ENCODE data around the gene OSGIN1.

- TF ChIP-seq CTCF (IDR thresholded peaks at IDR 0.05) (no peak), POLR2A (IDR thresholded peaks at IDR 0.05) (no peak)
Measured at GRCh38 chr16:83924686-83925085, 28.4 kb upstream of the OSGIN1 start.

All from body of pancreas (tissue), 4 donors.